Hematopoietic multipotent progenitor cell treated with erythropoietin and hydrocortisone succinate and interleukin-3 and kit ligand, for 15 days (in vitro differentiated cells): Measurements from ENCODE around the gene TEDDM1.

Experiments used
- DNase-seq: peaks from one replicate; pipeline ENCODE4 v3.0.0-alpha.2; 2015; ENCODE audit warnings: low spot score

The TEDDM1 gene

GRCh38 chr1:182406012-182406411 is 5.5 kb upstream of the TEDDM1 start:
- no peak for DNase-seq

GRCh38 chr1:182405578-182405977 is 5.1 kb upstream of the TEDDM1 start:
- no peak for DNase-seq

GRCh38 chr1:182404781-182405180 is 4.3 kb upstream of the TEDDM1 start:
- DNase-seq: no peak

- no peak for DNase-seq
These were observed 2.6 kb downstream of the TEDDM1 start for GRCh38 chr1:182397653-182398393.

GRCh38 chr1:182395906-182396305 is 4.6 kb downstream of the TEDDM1 start:
- DNase-seq: no peak

GRCh38 chr1:182394055-182394775 is 6.3 kb downstream of the TEDDM1 start:
- no peak for DNase-seq

- DNase-seq: peak; percentile 41
These were observed 8.1 kb downstream of the TEDDM1 start for GRCh38 chr1:182392050-182393028.

GRCh38 chr1:182391362-182392049 is 9.0 kb downstream of the TEDDM1 start, which contains the start of gene GLUL:
GLUL (minus strand) TSS chr1:182391790; CDS start chr1:182388737, 3,053 bp downstream.
- peak; percentile 90 for DNase-seq

GRCh38 chr1:182391028-182391361 is 9.5 kb downstream of the TEDDM1 start:
- DNase-seq: no peak

GRCh38 chr1:182389619-182390047 is 10.8 kb downstream of the TEDDM1 start:
- no peak for DNase-seq

GRCh38 chr1:182388392-182389134 is 11.9 kb downstream of the TEDDM1 start:
- no peak for DNase-seq

GRCh38 chr1:182387566-182387965 is 12.9 kb downstream of the TEDDM1 start:
- no peak for DNase-seq

- no peak for DNase-seq
These were observed 13.5 kb downstream of the TEDDM1 start for GRCh38 chr1:182386980-182387379.

- peak; percentile 47 for DNase-seq
These were observed 14.3 kb downstream of the TEDDM1 start for GRCh38 chr1:182385885-182386853.

GRCh38 chr1:182384387-182384960 is 16.0 kb downstream of the TEDDM1 start:
- no peak for DNase-seq

GRCh38 chr1:182383934-182384333 is 16.5 kb downstream of the TEDDM1 start:
- DNase-seq: no peak

GRCh38 chr1:182383037-182383661 is 17.3 kb downstream of the TEDDM1 start:
- DNase-seq: no peak

- no peak for DNase-seq
These were observed 18.3 kb downstream of the TEDDM1 start for GRCh38 chr1:182381962-182382819.
